ENCODE measurements around the gene C20orf204.

DNA sequence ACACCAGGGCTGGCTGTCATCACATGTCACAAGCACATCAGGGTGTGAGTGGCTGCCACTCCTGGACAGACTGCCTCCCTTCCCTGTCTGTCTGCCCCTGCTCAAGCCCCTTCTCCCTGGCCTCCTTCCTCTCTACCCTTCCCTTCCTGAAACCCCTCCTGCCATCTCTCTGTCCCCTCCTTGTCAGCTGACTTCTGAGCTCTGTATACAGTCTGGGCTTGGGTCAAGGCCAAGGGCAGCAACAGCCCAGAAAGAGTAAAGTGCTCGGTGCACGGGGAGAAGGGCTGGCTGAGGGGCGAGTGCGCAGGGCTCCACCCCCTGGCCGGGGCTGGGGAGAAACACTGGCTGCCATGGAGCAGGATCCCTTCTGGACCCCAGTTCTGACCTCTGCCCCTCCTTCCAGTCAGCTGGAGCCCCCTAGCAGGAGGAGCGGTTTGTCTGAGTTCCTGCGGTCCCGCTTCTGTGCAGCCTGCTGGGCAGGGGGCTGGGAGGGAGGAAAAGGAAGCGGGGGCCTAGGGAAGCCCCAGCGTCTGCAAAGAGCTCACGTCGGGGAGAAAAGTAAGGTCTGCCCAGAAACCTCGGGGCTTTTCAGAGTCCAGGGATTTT lies 46.2 kb downstream of the C20orf204 start:
- TF ChIP-seq, protein P1, sequence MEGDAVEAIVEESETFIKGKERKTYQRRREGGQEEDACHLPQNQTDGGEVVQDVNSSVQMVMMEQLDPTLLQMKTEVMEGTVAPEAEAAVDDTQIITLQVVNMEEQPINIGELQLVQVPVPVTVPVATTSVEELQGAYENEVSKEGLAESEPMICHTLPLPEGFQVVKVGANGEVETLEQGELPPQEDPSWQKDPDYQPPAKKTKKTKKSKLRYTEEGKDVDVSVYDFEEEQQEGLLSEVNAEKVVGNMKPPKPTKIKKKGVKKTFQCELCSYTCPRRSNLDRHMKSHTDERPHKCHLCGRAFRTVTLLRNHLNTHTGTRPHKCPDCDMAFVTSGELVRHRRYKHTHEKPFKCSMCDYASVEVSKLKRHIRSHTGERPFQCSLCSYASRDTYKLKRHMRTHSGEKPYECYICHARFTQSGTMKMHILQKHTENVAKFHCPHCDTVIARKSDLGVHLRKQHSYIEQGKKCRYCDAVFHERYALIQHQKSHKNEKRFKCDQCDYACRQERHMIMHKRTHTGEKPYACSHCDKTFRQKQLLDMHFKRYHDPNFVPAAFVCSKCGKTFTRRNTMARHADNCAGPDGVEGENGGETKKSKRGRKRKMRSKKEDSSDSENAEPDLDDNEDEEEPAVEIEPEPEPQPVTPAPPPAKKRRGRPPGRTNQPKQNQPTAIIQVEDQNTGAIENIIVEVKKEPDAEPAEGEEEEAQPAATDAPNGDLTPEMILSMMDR (IDR thresholded peaks at IDR 0.05), result no peak
- TF ChIP-seq POLR2AphosphoS5 (IDR thresholded peaks at IDR 0.05; ENCODE audit: insufficient read depth in 1 of 2, low read depth in 1 of 2), result no peak

Measured in vagina (tissue), 2 donors.